ENCODE results near the gene KLK10. TPM values are rescaled to one million over a fixed set of nuclear protein-coding genes. Genes with fewer than 3 reads are reported as not detected.

Gene KLK10
- total and polyA plus RNA-seq, 10 of the 15 experiments (the other 5 are each of a cell fraction or from before 2014, with no cell fraction given), result not detected

DNA sequence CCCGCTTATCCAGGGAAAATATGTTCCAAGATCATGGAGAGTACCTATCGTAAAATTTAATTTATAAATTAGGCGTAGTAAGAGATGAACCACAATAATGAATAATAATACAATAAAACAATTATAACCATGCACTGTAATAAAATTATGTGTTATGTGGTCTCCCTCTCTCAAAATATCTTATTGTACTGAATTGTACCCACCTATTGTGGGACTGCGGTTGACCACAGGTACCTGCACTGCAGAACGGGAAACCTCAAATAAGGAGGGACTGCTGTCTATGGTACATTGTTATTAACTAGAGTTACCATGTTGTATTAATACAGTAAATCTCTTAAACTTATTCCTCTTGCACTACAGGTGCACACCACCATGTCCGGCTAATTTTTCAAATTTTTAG lies 20.6 kb upstream of the KLK10 start:
- RAD21 ChIA-PET (ENCODE audit: unreplicated experiment), result no interaction called here

DNA sequence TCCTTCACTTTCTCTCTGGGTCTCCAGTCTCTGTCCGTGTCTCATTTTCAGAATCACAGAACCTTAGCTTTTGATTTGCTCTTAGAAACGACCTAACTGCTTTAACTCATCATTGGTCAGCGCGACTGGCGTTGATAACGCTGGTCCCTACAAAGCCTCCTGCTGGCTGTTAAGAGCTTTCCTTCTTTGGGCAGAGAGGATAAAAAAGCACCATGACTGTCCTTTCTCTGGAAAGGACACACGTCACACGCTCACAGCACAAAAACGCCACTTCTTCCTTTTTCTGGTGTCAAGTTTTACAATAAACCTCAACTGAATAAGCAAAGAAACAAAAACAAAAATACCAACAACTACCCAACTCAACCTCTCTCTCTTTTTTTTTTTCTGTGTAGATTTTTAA lies 17.0 kb upstream of the KLK10 start:
- no peak overlapping the region for H2AFZ ChIP-seq (ENCODE audit: control insufficient read depth, low read depth, low read length)
- no peaks in the 10 kb centered on the region for H3K79me2 ChIP-seq (ENCODE audit: control insufficient read depth, insufficient read depth, low read length)
- H3K36me3 ChIP-seq (ENCODE audit: control insufficient read depth in 2 of 2, insufficient read depth in 2 of 2, low read length in 1 of 2), result no peaks in the 10 kb centered on the region
- DNase-seq (ENCODE audit: low read depth, low spot score) (no peak), ATAC-seq (no peak), FAIRE-seq (no peak)
- intact Hi-C loops (cut with micrococcal nuclease; ENCODE audit: unreplicated experiment), result no loop called here
- no peak overlapping the region for H3K27ac ChIP-seq (ENCODE audit: control insufficient read depth, insufficient read depth)
- ChIA-PET RAD21 (ENCODE audit: unreplicated experiment) (no interaction called here), SMC1A (ENCODE audit: uncharacterized antibody, unreplicated experiment) (no interaction called here), CTCF (no interaction called here), POLR2A (no interaction called here)
- no peaks in the 10 kb centered on the region; a peak in 1 of 4 replicates for H3K27me3 ChIP-seq (replicated peaks in 1 of 2; ENCODE audit: control insufficient read depth in 2 of 2, insufficient read depth in 2 of 2, low read length in 1 of 2)
- TF ChIP-seq SMARCA5 (IDR thresholded peaks at IDR 0.05), result no peak
- no peak for TF ChIP-seq HDAC2 (IDR thresholded peaks at IDR 0.05)
- no peak for TF ChIP-seq ETV6 (conservative IDR thresholded peaks at IDR 0.05 in 1 of 2, IDR thresholded peaks at IDR 0.05 in 1 of 2; ENCODE audit: borderline replicate concordance in 1 of 2, low read depth in 1 of 2)
- TF ChIP-seq ATF7 (IDR thresholded peaks at IDR 0.05; ENCODE audit: low read depth), result no peak
- TF ChIP-seq PAX5 (IDR thresholded peaks at IDR 0.05; ENCODE audit: borderline replicate concordance, low read depth, low read length), result no peak
- TF ChIP-seq EZH2 (IDR thresholded peaks at IDR 0.05; ENCODE audit: borderline replicate concordance, control insufficient read depth, low read depth, low read length), result no peak
- TF ChIP-seq KAT2A (conservative IDR thresholded peaks at IDR 0.05; ENCODE audit: control insufficient read depth, low read depth, low read length), result no peak
- TF ChIP-seq ZNF24 (IDR thresholded peaks at IDR 0.05), result no peak
- TF ChIP-seq CHD2 (IDR thresholded peaks at IDR 0.05; ENCODE audit: borderline replicate concordance, low read depth, low read length), result no peak
- in situ Hi-C loops (cut with MboI), result no loop called here
- no peaks in the 10 kb centered on the region for H4K20me1 ChIP-seq (ENCODE audit: control insufficient read depth, insufficient read depth)
- H3K9me3 ChIP-seq (replicated peaks; ENCODE audit: control insufficient read depth, insufficient read depth, low read length), result no peaks in the 10 kb centered on the region
- no peak overlapping the region for H3K9ac ChIP-seq (ENCODE audit: control insufficient read depth, insufficient read depth, low read length)
- no peaks in the 10 kb centered on the region for H3K4me1 ChIP-seq (ENCODE audit: control insufficient read depth, insufficient read depth, low read length)
- no peak overlapping the region for H3K4me3 ChIP-seq
- H3K4me2 ChIP-seq (ENCODE audit: control insufficient read depth, insufficient read depth), result no peak overlapping the region
- BruUV-seq (replicated peaks), result no TSS peak
- 41% methylated on average over 9 of the region's 9 CpGs for WGBS (ENCODE audit: insufficient coverage, insufficient replicate concordance, low lambda C conversion rate, missing lambda C conversion rate)

More for the DNA sequence above, 20.6 kb upstream of the KLK10 start:
- WGBS (ENCODE audit: insufficient coverage, insufficient replicate concordance, low lambda C conversion rate, missing lambda C conversion rate), result 70% methylated on average over 6 of the region's 6 CpGs
- DNase-seq (ENCODE audit: low read depth, low spot score) (no peak), ATAC-seq (no peak), FAIRE-seq (no peak)
- Histone ChIP-seq H4K20me1 (ENCODE audit: control insufficient read depth, insufficient read depth) (no peaks in the 10 kb centered on the region), H3K79me2 (ENCODE audit: control insufficient read depth, insufficient read depth, low read length) (no peaks in the 10 kb centered on the region), H3K4me2 (ENCODE audit: control insufficient read depth, insufficient read depth) (no peak overlapping the region), H3K9me3 (replicated peaks; ENCODE audit: control insufficient read depth, insufficient read depth, low read length) (no peaks in the 10 kb centered on the region), H3K4me3 (no peak overlapping the region), H3K27ac (ENCODE audit: control insufficient read depth, insufficient read depth) (no peak overlapping the region), H3K9ac (ENCODE audit: control insufficient read depth, insufficient read depth, low read length) (no peak overlapping the region), H3K27me3 (replicated peaks in 1 of 2; ENCODE audit: control insufficient read depth in 2 of 2, insufficient read depth in 2 of 2, low read length in 1 of 2) (no peaks in the 10 kb centered on the region), H3K4me1 (ENCODE audit: control insufficient read depth, insufficient read depth, low read length) (no peaks in the 10 kb centered on the region), H3K36me3 (ENCODE audit: control insufficient read depth in 2 of 2, insufficient read depth in 2 of 2, low read length in 1 of 2) (no peaks in the 10 kb centered on the region), H2AFZ (ENCODE audit: control insufficient read depth, low read depth, low read length) (no peak overlapping the region)
- ChIA-PET SMC1A (ENCODE audit: uncharacterized antibody, unreplicated experiment) (no interaction called here), POLR2A (no interaction called here), CTCF (no interaction called here)
- in situ Hi-C loops (cut with MboI) (no loop called here), intact Hi-C loops (cut with micrococcal nuclease; ENCODE audit: unreplicated experiment) (no loop called here)
- TF ChIP-seq CEBPB (IDR thresholded peaks at IDR 0.05; ENCODE audit: borderline replicate concordance in 1 of 2, low read depth in 2 of 2, low read length in 2 of 2) (no peak), EGR1 (IDR thresholded peaks at IDR 0.05; ENCODE audit: borderline replicate concordance in 1 of 2, low read depth in 2 of 2, low read length in 2 of 2) (no peak), HDAC2 (IDR thresholded peaks at IDR 0.05) (no peak), SP1 (IDR thresholded peaks at IDR 0.05; ENCODE audit: low read depth, low read length) (no peak)
- TF ChIP-seq, protein P1, sequence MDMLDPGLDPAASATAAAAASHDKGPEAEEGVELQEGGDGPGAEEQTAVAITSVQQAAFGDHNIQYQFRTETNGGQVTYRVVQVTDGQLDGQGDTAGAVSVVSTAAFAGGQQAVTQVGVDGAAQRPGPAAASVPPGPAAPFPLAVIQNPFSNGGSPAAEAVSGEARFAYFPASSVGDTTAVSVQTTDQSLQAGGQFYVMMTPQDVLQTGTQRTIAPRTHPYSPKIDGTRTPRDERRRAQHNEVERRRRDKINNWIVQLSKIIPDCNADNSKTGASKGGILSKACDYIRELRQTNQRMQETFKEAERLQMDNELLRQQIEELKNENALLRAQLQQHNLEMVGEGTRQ (IDR thresholded peaks at IDR 0.05; ENCODE audit: borderline replicate concordance, low read depth, low read length), result no peak
- BruUV-seq (replicated peaks), result no TSS peak

Data from GM12878 (cell line).